ENCODE data around the gene CLCN7.

- TF ChIP-seq MTF2 (CRISPR knock-in tag; IDR thresholded peaks at IDR 0.05; ENCODE audit: borderline replicate concordance) (no peak), REPIN1 (CRISPR knock-in tag; IDR thresholded peaks at IDR 0.05; ENCODE audit: borderline replicate concordance, low read depth) (no peak), SNAPC5 (CRISPR knock-in tag; IDR thresholded peaks at IDR 0.05; ENCODE audit: borderline replicate concordance) (no peak), DZIP1 (CRISPR knock-in tag; IDR thresholded peaks at IDR 0.05) (no peak), NFIC (IDR thresholded peaks at IDR 0.05; ENCODE audit: low read length) (no peak), ESRRA (CRISPR knock-in tag; IDR thresholded peaks at IDR 0.05; ENCODE audit: low read depth) (no peak)
Observed at GRCh38 chr16:1494711-1495110, 19.9 kb upstream of the CLCN7 start.
